Fibroblast of the aortic adventitia (primary cell): Measurements from ENCODE around the gene ESPNL. TPM values are rescaled to one million over a fixed set of nuclear protein-coding genes. Genes with fewer than 3 reads are reported as not detected.
"Not testable (repeated sequence)": the region's sequence is repeated elsewhere in the genome, so short reads cannot be mapped to it uniquely, and the experiment has no call there.

Experiments used
- DNase-seq: peaks from one replicate; pipeline ENCODE4 v3.0.0-alpha.2; 2010; ENCODE audit warnings: low read depth
- H3K4me3 ChIP-seq: 2 replicates; pipeline ENCODE4 v1.5.1; 2011; ENCODE audit warnings: low read depth, mild to moderate bottlenecking, control low read depth, low read length, moderate library complexity
- total RNA-seq: library from RNA; depleted of rRNA; stranded (reverse); fragments of >200 nt; gene quantifications from 2 replicates; pipeline ENCODE4 v1.2.3, GENCODE V29; 2012; ENCODE audit warnings: low replicate concordance
- TF ChIP-seq, protein P1 (sequence below): IDR thresholded peaks from 2 replicates; pipeline ENCODE4 v1.5.1; 2011; ENCODE audit warnings: mild to moderate bottlenecking, low read length, control low read depth, inconsistent platforms; ENCODE audit not compliant: insufficient read depth

The ESPNL gene
- total RNA-seq, 1 donor, result 1.4 TPM

DNA sequence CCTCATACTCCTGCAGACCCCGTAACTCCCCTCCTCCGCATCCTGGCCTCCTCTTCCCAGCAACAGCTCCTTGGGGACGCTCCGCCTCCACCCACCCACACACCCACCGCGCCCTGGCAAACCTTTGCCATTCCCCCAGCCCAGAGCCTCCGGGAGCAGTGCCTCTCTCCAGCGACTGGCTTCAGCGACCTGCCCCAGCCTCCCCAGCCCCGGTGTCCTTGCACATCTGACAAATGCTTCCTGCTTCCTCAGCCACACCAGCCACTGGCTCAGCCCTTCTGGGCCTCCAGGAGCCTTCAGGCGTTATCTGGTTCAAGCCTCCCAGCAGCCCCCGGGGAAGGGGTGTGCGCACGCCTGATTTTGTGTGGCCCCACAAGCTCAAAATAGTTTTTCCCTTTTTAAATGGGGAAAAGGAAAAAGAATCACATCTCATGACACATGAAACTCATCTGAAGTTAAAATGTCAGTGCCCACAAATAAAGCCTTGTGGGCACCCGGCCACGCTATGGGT, 14.2 kb downstream of the ESPNL start:
- H3K4me3 ChIP-seq, result no peak overlapping the region
- TF ChIP-seq, protein P1, sequence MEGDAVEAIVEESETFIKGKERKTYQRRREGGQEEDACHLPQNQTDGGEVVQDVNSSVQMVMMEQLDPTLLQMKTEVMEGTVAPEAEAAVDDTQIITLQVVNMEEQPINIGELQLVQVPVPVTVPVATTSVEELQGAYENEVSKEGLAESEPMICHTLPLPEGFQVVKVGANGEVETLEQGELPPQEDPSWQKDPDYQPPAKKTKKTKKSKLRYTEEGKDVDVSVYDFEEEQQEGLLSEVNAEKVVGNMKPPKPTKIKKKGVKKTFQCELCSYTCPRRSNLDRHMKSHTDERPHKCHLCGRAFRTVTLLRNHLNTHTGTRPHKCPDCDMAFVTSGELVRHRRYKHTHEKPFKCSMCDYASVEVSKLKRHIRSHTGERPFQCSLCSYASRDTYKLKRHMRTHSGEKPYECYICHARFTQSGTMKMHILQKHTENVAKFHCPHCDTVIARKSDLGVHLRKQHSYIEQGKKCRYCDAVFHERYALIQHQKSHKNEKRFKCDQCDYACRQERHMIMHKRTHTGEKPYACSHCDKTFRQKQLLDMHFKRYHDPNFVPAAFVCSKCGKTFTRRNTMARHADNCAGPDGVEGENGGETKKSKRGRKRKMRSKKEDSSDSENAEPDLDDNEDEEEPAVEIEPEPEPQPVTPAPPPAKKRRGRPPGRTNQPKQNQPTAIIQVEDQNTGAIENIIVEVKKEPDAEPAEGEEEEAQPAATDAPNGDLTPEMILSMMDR, result no peak
- DNase-seq, result no peak

DNA sequence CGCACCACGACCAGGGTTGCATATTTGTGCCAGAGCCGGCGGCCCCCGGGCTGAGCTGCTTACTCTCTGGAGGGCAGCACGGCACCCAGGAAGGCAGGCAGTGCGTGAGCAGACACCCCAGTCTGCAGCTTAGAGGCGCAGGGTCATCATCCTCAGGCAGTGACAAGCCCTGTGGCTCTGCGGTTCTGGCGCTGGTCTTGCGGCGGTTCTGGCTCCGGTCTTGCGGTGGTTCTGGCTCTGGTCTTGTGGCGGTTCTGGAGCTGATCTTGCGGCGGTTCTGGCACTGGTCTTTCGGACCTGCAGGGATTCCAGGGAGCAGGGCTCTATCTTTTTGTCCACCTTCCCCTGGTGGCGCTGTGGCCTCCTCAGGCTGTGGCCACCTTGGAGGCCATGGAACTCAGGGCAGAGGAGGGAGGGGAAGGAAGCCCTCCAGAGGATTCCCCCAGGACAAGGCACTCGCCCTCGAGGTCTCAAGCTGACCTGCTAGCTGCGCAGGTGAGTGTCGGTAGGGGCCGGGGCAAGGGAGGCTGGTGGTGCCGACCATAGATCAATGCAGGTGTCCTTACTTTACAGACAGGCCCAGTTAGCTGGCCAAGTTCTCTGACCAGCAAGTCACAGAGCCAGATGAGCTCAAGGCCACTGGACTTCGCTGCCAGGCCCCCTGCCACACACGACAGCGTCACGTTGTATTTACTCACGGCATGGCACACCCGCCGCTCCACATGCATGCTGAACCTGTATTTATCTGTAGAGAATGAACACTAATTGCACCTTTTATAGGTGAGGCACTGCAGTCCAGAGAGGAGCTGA, 14.9 kb downstream of the ESPNL start:
- no peak for DNase-seq
- TF ChIP-seq, protein P1, result no peak
- no peak overlapping the region for H3K4me3 ChIP-seq

DNA sequence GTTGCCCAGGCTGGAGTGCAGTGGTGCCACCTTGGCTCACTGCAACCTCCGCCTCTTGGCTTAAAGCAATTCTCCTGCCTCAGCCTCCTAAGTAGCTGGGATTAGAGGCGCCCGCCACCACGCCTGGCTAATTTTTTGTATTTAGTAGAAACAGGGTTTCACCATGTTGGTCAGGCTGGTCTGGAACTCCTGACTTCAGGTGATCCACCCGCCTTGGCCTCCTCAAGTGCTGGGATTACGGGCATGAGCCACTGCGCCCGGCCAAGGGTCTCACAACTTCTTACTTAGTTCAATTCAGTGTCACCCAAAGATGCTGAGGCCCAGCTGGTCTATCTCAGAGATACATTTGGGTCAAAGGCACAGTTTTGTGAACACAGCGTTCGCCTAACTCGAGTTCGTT, 15.6 kb downstream of the ESPNL start:
- not testable (repeated sequence) for H3K4me3 ChIP-seq, DNase-seq

DNA sequence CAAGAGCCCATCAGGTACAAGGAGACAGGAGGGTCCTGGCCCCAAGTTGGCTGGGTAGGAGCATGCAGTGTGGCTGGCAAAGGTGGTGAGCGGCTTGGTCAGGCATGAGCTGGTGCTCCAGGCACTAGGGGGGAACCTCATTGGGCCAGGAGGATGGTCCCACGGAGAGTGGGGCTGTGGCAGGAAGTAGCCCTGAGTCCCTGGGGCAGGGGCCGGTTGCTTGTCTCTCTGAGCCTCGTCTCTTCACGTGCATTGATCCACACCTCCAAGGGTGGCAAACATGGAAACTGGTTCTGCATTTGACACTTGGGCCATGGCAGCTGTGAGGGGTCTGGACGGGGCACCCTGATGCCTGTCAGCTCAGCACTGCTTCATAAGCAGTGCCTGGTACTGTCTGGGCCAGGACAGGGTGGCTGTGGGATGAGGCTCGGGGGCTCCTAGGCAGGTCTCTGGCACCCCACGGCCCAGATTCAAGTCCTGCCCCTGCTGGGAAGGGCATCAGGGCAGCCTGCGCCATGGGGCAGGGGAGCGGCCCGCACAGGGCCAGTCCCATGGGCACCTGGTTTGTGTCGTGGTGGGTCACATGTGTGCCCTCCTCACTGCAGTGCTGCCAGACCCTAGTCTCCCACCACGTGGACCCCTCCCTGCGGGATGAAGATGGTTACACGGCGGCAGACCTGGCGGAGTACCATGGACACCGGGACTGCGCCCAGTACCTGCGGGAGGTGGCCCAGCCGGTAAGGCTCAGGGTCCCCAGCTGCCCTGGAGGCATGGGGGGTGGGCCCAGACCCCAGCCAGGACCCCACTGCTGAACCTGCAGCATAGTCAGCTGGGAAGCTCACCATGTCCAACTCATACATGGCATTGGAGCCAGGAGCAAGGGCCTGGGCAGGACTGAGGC, 16.4 kb downstream of the ESPNL start:
- TF ChIP-seq, protein P1, result no peak
- H3K4me3 ChIP-seq, result no peak overlapping the region
- no peak for DNase-seq

DNA sequence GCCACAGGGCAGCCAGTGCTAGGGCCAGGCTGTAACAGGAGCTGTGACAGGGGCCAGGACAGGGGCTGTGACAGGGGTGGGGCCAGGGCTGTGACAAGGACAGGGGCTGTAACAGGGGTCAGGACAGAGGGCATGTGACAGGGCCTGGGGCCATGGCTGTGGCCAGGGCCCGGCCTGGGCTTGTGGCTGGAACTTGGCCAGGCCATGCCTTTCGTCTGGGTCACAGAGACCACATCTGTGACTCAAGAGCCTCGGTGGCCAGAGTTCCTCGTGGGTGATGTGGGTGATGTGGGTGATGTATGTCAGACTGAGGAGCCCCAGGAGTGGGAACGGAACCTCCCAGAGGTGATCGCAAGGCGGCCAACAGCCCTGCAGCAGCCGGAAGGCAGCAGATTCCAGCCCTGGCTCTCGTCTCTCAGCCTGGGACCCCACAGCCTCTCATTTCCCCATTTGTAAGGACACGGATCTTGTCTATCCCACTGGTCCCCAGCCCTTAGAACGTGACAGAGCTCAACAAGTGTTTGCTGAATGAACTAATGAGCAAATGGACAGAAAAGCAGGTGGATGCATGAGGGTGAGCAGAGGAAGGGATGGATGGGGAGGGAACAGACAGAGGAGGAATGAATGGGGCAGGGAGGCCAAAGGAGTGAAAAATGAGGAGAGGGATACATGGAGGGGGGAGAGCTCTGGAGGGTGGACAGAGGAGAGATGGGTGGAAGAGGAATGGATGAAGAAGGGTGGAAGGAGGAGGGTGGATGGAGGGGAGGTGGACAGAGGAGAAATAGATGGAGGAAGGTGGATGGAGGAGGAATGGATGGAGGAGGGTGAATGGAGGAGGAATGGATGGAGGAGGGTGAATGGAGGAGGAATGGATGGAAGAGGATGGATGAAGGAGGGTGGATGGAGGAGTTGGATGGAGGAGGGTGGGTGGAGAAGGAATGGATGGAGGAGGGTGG, 17.3 kb downstream of the ESPNL start:
- no peak overlapping the region for H3K4me3 ChIP-seq
- TF ChIP-seq, protein P1, result no peak
- DNase-seq, result no peak

DNA sequence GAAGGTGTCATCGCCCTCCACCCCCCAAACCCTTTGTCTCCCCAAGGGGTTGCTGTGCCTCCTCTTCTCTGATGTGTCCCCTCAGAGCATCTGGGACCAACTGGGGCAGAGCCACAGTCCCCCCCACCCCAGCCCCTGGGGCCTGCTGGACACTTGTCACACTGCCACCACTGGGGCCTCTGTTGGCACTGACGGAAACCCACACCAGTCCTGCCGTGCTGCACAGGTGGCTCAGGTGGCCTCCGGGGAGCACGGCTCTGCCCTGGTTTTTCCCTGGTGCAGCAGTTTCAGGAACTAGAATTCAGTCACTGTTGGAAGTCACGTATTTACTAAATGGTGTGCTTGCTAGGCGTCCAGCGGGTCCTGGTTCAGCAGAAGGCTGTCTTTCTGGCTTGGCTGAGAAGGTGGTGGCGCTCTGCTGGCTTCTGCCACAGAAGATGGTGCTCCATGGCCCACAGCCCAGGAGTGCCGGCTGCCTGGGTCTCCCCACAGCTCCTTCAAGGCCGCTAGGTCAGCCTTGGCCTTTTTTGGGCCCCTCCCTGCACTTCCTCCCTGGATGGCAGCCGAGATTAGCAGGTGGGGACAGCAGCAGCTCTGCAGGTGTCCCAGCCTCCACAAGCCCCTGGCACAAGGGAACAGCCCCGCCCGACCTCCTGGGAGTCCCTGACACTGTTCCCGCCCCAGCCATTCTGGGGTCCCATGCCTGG, 19.8 kb downstream of the ESPNL start:
- no peak for DNase-seq
- H3K4me3 ChIP-seq, result no peak overlapping the region
- TF ChIP-seq, protein P1, result no peak
